RWPE1 (cell line): ENCODE results near the gene RAMP3.

Source experiments
- CTCF ChIA-PET: fragments of 350-600 bp; sonication (Branson Sonifier 250); formaldehyde crosslinking; extraction: SDS; loops from one replicate; lab custom pipeline; 2021; lab: Yijun Ruan, JAX
- POLR2A ChIA-PET: fragments of 400-600 bp; formaldehyde crosslinking; extraction: SDS; loops from one replicate; lab custom pipeline; 2020; ENCODE audit warnings: antibody characterized with exemption; ENCODE audit not compliant: low non-redundant PET; lab: Yijun Ruan, JAX
- DNase-seq: peaks from one replicate; pipeline ENCODE4 v3.0.0; 2012; ENCODE audit warnings: low spot score
- H3K27ac ChIP-seq: fragments of 450-650 bp; 2 replicates; pipeline ENCODE4 v1.5.1; 2017
- TF ChIP-seq, protein P1 (sequence below): fragments of 450-650 bp; conservative IDR thresholded peaks from 2 replicates; pipeline ENCODE4 v1.5.1; 2017; ENCODE audit warnings: low read depth, mild to moderate bottlenecking

RAMP3 gene

DNA sequence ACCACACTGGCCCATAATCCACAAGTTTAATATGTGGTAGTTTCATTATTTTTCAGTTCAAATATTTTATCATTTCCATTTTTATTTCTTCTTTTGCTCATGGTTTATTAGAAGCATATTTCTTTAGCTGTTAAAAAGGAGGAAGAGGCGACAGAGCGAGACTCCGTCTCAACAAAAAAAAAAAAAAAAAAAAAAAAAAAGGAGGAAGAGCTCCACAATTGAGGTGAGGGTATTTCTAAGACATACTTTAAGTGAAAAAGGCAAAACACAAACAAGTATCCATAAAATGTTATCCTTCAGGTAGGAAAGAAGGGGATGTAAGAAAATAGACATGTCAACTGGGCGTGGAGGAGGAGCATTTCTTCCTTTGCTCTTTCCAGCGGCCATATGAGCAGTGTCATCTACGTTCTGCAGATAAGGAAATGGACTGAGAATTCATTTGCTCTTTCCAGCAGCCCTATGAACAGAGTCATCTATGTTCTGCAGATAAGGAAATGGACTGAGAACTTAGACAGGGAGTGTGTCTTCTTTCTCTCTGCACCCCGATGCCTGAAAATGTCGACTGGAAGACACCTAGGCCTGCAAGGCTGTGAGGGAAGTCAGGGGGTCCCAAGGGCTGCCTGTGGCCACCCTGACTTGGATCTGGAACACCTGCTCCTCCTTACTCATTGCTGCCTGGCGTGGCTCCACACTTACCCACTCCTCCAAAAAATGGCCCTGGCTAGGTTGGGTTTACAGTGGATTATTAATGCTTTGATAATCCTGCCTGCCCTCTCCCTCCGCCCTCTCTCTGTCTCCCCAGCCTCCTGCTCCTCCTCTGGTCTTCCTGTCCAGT, 18.9 kb upstream of the RAMP3 start:
- TF ChIP-seq, protein P1, sequence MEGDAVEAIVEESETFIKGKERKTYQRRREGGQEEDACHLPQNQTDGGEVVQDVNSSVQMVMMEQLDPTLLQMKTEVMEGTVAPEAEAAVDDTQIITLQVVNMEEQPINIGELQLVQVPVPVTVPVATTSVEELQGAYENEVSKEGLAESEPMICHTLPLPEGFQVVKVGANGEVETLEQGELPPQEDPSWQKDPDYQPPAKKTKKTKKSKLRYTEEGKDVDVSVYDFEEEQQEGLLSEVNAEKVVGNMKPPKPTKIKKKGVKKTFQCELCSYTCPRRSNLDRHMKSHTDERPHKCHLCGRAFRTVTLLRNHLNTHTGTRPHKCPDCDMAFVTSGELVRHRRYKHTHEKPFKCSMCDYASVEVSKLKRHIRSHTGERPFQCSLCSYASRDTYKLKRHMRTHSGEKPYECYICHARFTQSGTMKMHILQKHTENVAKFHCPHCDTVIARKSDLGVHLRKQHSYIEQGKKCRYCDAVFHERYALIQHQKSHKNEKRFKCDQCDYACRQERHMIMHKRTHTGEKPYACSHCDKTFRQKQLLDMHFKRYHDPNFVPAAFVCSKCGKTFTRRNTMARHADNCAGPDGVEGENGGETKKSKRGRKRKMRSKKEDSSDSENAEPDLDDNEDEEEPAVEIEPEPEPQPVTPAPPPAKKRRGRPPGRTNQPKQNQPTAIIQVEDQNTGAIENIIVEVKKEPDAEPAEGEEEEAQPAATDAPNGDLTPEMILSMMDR = no peak
- DNase-seq = no peak
- H3K27ac ChIP-seq = no peak overlapping the region
- ChIA-PET CTCF (no interaction called here), POLR2A (no interaction called here)

GRCh38 chr7:45140827-45141226, 16.8 kb upstream of the RAMP3 start:
- no peak overlapping the region for H3K27ac ChIP-seq
- CTCF ChIA-PET = no interaction called here
- POLR2A ChIA-PET = no interaction called here

DNA sequence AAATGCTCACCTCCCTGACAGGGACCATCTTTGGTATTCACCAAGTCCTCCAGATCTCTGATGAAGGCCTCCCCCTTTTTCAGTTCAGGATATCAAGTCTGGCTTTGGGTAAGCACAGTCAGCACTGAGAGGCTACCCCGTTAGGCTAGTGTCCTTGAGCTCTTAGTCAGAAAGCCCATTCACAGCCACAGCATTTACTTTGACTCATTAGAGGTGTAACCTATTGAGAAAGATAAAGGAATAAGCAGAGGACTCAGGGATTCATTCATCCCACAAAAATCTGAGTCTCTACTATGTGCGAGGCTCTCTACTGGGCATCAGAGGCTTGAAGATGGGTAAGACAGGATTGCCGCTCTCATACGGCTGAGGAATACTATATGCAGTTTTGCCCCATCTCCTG, 14.0 kb upstream of the RAMP3 start:
- ChIA-PET CTCF (no interaction called here), POLR2A (no interaction called here)
- DNase-seq = peak; percentile 47
- TF ChIP-seq, protein P1 = no peak
- H3K27ac ChIP-seq = no peak overlapping the region

More at GRCh38 chr7:45140827-45141226, 16.8 kb upstream of the RAMP3 start:
- TF ChIP-seq, protein P1 = no peak
- no peak for DNase-seq

DNA sequence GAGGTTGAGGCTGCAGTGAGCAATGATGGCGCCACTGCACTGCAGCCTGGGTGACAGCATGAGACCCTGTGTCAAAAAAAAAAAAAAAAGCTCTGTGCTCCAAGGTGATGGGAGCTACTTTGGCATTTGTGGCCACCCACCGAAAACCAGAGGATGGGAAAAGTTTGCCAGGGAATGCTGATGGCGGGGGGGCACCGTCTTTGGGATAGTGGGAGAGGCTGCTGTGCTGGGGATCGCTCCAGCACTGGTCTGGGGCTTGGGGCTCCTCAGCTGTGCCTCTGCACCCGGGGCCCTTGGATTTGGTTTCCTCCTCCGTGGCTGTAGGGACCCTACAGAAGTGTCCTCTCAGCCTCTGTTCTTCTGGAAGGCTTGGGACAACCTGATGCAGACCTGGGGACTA, 11.7 kb upstream of the RAMP3 start:
- no peak for DNase-seq
- ChIA-PET CTCF (no interaction called here), POLR2A (no interaction called here)
- TF ChIP-seq, protein P1 = no peak
- no peak overlapping the region for H3K27ac ChIP-seq

GRCh38 chr7:45146531-45147379, 10.8 kb upstream of the RAMP3 start:
- POLR2A ChIA-PET = no interaction called here

More at GRCh38 chr7:45146531-45147379, 10.8 kb upstream of the RAMP3 start:
- TF ChIP-seq, protein P1 = no peak
- no peak for DNase-seq
- CTCF ChIA-PET = interaction anchor here (0.7 kb wide), 1 partner anchor 10 kb away, joined by 6 read pairs; no protein-coding TSS in a partner anchor
- H3K27ac ChIP-seq = no peak overlapping the region
